Stimulated activated CD4-positive, alpha-beta T cell treated with anti-CD3 and anti-CD28 coated beads, Interleukin-4, amount 100 ng/mL, for 24 hours (primary cell): Measurements from ENCODE around the gene GPS1.

Experiments used
- DNase-seq: peaks from one replicate; pipeline ENCODE4 v3.0.0-alpha.2; 2020

Gene GPS1

GRCh38 chr17:82051776-82052637 is at the start of gene GPS1, which contains the start of gene RFNG:
GPS1 (plus strand) TSS chr17:82051898; CDS start chr17:82051932, 34 bp downstream.
RFNG (minus strand) TSS chr17:82051811; CDS start chr17:82051766, 45 bp downstream.
- DNase-seq, result peak; percentile 84

- DNase-seq, result peak; percentile 58
Observed at GRCh38 chr17:82003411-82004381, 48.0 kb upstream of the GPS1 start.

DNA sequence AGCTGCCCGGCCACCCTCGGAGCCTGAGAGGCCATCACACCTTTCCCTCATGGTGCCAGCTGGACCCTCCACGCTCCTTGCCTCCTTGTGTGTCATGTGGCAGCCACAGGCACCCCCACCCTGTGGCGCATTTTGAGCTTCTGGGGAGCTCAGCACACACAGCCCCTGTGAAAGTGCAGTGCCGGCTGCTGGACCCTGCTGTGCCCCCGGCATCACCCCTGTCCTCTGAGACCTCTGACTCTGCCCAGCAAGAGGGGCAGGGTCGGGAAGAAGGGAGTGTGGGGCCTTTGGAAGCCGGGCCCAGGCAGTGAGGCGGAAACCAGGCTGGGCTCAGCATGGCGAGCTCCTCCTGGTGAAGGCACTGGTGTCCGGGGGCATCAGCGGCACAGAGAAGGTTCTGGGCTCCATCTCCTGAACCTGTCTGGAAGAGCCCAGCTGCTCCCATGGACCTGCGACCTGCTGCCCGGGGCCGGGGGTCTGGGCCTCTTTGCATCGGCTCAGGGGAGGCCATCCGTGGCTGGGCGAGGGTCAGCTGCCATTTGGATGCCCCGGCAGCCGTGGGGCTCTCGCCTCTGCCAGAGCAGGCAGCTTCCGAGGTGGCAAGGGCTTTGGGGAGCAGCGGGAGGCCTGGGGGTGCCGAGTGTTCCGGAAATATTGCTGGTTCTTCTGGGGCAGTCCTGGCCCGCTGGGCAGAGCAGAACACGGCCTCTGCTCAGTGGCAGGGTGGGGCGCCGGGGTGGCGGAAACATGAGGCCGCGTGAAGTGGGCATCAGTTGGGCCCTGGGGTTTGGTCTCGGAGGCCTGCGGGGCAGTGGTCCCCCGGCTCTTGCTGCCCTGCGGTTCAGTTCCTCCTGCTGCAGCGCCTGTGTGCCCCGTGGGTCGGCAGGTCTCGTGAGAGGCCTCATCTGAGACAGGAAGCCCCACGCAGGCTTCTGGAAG is 46.9 kb upstream of the GPS1 start:
- no peak for DNase-seq

DNA sequence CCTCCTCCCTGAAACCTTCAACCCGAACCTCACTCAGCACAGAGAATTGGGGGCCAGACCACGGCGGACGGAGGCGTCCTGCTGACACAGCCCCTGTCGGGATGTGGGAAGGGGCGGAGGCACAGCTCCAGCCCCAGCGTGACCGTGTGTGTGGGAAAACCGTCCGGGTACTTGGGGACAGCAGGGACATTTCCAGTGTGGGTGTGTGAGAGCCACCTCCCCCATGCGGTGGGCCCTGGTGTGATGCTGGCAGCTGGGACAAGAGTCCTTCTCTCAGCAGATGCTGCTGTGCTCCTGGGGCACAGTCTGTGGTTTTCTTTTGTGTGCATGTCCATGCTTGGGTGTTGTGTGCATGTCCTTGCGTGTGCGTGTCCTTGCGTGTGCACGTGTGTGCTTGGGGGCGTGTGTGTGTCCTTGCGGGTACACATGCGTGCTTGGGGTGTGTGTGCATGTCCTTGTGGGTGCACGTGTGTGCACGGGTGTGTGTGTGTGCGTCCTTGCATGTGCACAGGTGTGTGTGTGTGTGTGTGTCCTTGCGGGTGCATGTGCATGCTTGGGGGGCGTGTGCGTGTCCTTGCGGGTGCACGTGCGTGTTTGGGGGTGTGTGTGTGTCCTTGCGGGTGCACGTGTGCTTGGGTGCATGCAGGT is 45.9 kb upstream of the GPS1 start:
- no peak for DNase-seq

- DNase-seq, result no peak
Observed at GRCh38 chr17:82006468-82007227, 45.0 kb upstream of the GPS1 start.

DNA sequence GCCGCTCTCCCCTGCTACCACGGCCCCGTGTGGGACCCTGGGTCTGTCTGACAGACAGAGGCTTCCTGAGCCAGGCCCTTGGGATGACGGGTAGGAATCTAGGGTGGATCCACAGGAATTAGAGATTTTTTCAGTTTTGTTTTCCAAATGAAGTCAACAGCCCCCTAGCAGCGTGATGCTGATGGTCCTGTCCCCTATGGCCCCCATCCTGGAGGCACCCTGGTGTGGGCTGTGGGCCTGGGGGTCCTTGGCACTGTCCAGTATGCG is 44.5 kb upstream of the GPS1 start:
- DNase-seq, result no peak

GRCh38 chr17:82007495-82008257 is 44.0 kb upstream of the GPS1 start:
- no peak for DNase-seq

DNA sequence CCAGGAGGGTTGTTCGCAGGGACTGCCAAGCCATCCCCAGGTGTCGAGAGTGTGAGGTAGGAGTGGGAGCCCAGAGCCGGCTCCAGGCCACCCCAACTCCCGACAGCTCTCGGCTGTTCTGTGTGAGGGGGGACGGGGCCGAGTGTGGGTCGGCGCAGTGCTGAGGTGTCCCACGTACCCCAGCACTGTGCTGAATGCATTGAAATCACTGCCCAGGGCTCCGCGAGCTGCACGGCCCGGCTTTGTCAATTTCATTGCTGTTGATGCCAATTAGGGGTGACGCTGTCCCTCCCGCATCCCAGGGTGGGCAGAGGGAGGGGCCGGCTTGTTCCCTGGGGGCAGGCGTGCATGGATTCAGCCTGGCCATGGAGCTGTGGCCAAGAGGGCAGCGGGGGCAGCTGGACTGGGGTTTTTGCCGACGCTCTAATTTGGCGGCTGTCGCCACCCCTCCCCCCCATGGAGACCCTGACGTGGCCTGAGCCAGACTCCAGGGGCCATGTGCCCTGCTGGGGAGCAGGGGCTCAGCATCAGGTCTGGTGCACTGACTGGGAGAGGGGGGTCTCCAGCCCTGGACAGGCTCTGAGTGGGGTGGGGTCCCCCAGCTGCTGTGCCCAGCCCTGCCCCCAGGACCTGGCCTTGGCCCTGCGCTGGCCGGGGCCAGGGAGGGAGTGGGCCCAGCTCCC is 43.3 kb upstream of the GPS1 start:
- DNase-seq, result no peak

DNA sequence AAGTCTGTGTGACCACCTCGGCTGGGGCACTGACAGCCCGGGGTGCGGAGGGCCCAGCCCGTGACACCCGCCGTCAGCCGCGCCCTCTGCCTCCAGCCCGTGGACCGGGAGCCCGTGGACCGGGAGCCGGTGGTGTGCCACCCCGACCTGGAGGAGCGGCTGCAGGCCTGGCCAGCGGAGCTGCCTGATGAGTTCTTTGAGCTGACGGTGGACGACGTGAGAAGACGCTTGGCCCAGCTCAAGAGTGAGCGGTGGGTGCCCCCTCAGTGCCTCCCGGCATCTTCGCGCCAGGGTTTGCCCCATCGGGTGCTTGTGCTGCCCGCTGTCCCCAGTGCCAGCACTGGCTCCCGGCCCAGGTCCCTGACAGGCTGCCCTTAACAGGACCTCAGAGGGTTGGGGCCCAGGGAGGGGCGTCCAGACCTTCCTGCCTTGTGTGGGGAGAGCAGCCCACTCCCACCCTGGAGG is 42.7 kb upstream of the GPS1 start:
- no peak for DNase-seq

- DNase-seq, result no peak
Observed at GRCh38 chr17:82009413-82009812, 42.3 kb upstream of the GPS1 start.

- no peak for DNase-seq
Observed at GRCh38 chr17:82010575-82011525, 40.8 kb upstream of the GPS1 start.

DNA sequence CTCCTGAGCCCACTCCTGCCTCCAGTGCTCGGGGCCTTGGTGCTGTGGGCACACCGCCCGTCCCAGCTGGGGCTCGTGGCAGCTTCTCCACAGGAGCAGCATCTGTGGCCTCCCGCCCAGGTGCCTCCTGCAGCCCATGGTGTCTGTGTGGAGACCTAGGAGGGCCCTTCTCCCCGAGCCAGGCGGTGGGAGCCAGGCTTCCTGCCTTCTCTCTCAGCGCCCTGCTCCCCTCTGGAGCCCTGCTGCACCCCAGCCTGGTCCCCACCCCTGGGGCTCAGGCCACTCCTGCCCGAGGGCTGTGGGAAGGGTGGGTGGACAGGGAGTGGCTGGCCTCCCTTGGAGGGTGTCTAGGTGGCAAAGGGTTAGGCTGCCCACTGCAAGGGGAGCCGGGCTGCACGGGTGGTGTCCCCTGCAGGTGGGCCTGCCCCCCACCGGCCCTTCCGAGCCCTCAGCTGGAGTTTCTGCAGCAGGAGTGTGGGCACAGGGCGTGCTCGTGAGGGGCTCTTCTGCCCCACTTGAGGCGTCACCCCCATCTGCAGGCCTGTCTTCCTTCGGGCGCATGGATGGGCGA is 40.0 kb upstream of the GPS1 start:
- DNase-seq, result no peak

GRCh38 chr17:82012261-82012639 is 39.4 kb upstream of the GPS1 start:
- no peak for DNase-seq

DNA sequence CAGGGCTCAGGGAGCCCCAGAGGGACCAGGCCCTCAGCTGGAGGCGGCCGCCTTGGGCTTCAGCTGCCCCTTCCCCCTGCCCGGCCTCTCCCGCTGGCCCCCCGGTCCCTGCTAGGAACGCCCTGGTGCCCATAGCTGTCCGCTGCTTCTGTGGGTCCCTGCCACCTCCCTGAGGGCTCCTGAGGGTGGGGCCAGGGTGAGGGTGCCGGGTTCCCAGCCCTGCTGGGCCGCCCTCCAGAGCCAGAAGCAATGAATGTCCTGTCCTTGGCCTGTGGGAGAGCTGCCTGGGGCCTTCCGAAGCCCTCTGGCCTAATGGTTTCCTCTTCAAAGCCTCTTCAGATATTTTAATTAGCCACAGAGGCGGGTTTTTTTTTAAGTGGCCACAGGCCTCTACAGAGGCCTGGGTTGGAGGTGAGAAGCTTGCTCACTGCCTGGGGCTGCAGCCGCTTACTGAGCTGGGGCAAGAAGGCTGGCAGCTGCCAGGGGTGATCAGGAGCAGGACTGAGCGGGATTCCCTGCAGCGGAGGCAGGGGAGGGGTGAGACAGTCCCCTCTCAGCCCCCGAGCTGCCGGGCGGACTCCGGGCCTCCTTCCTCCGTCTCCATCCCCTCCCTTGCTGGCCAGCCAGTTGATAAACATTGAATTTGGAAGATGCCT is 38.9 kb upstream of the GPS1 start:
- no peak for DNase-seq

- no peak for DNase-seq
Observed at GRCh38 chr17:82013341-82013740, 38.4 kb upstream of the GPS1 start.

DNA sequence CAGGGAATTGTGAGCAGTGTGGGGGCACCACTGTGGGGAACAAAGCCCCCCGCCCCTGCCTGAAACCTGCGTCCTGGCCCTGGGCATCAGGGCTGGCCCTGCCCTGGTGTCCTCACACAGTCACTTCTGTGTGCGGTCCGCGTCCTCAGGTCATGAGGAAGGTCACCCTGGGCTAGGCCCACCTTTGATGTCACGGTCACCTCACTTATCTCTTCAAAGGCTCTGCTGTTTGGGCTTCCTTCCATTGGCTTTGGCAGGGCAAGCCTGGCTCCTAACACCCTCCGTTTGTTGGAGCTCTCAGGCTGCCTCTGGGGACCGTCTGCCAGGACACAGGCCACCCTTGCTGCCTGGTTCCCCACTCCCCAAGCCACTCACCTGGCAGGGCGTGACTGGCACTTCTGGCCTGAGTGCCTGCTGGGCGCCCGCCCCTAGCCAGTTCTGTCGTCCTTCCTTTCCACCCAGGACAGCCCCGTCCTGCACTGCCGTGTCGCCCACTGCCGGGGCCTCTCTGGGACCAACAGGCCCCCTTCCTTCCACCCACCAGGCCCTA is 37.9 kb upstream of the GPS1 start:
- DNase-seq, result no peak

GRCh38 chr17:82014432-82014831 is 37.3 kb upstream of the GPS1 start:
- DNase-seq, result no peak

- no peak for DNase-seq
Observed at GRCh38 chr17:82014971-82015310, 36.8 kb upstream of the GPS1 start.
